DND-41 (cell line): ENCODE results near the gene NAPA.

Source experiments
- EZH2 ChIP-seq: IDR thresholded peaks from 3 replicates; pipeline ENCODE4 v1.6.1; 2012; ENCODE audit warnings: borderline replicate concordance, low read depth, mild to moderate bottlenecking, moderate library complexity, low read length, inconsistent platforms; ENCODE audit not compliant: severe bottlenecking
- TF ChIP-seq, protein P1 (sequence below): IDR thresholded peaks from 2 replicates; pipeline ENCODE4 v1.5.1; 2012; ENCODE audit warnings: borderline replicate concordance, low read length, moderate library complexity, mild to moderate bottlenecking; ENCODE audit not compliant: poor library complexity, severe bottlenecking; ENCODE audit errors: extremely low read depth

GRCh38 chr19:47490847-47491246 lies 24.0 kb downstream of the NAPA start:
- no peak for TF ChIP-seq EZH2
- TF ChIP-seq, protein P1, sequence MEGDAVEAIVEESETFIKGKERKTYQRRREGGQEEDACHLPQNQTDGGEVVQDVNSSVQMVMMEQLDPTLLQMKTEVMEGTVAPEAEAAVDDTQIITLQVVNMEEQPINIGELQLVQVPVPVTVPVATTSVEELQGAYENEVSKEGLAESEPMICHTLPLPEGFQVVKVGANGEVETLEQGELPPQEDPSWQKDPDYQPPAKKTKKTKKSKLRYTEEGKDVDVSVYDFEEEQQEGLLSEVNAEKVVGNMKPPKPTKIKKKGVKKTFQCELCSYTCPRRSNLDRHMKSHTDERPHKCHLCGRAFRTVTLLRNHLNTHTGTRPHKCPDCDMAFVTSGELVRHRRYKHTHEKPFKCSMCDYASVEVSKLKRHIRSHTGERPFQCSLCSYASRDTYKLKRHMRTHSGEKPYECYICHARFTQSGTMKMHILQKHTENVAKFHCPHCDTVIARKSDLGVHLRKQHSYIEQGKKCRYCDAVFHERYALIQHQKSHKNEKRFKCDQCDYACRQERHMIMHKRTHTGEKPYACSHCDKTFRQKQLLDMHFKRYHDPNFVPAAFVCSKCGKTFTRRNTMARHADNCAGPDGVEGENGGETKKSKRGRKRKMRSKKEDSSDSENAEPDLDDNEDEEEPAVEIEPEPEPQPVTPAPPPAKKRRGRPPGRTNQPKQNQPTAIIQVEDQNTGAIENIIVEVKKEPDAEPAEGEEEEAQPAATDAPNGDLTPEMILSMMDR = no peak
